Urinary bladder (tissue), 4 donors: ENCODE data around the gene CFAP97. TPM values are rescaled to one million over a fixed set of nuclear protein-coding genes. Genes with fewer than 3 reads are reported as not detected.
A peak's percentile ranks its signal among the peaks of the same experiment; 100 is the strongest.

Experiments
- DNase-seq: peaks from one replicate; pipeline ENCODE4 v3.0.0-alpha.2; 2015; ENCODE audit errors: extremely low spot score
- H3K27ac ChIP-seq: one replicate; pipeline ENCODE4 v1.5.1; 2013; ENCODE audit warnings: low read depth, mild to moderate bottlenecking, moderate library complexity
- H3K36me3 ChIP-seq: one replicate; pipeline ENCODE4 v1.6.1; 2013; ENCODE audit warnings: mild to moderate bottlenecking, moderate library complexity; ENCODE audit not compliant: insufficient read depth
- H3K4me1 ChIP-seq: one replicate; pipeline ENCODE4 v1.6.1; 2013; ENCODE audit warnings: mild to moderate bottlenecking, moderate library complexity; ENCODE audit not compliant: insufficient read depth
- H3K4me3 ChIP-seq: one replicate; pipeline ENCODE4 v1.5.1; 2013; ENCODE audit warnings: low read depth, low read length
- WGBS: extraction: QIAGEN DNeasy Blood & Tissue Kit; methylation state at CpG from one replicate; pipeline ENCODE4 v1.1.7; 2013; 5-methylcytosine and 5-hydroxymethylcytosine counted together
- polyA plus RNA-seq: library from polyadenylated mRNA; stranded (reverse); fragments of 200-250 nt; gene quantifications from one replicate; pipeline ENCODE4 v1.2.3, GENCODE V29; 2013
- total RNA-seq: library from RNA; depleted of rRNA; stranded (reverse); fragments of >200 nt; gene quantifications from one replicate; pipeline ENCODE4 v1.2.3, GENCODE V29; 2014
- donor health status: healthy with polysubstance abuse.
- donor health status: healthy.

CFAP97 gene
- total and polyA plus RNA-seq, 2 donors = 19.0 to 59.8 TPM

- H3K4me1 ChIP-seq = no peaks in the 10 kb centered on the region
- no peak overlapping the region for H3K4me3 ChIP-seq
- H3K36me3 ChIP-seq = no peaks in the 10 kb centered on the region
- H3K27ac ChIP-seq = no peak overlapping the region
- no peak for DNase-seq
- 88% methylated on average over 7 of the region's 7 CpGs for WGBS
Measured at GRCh38 chr4:185235119-185235842, 31.5 kb upstream of the CFAP97 start.

GRCh38 chr4:185232370-185232769, 28.6 kb upstream of the CFAP97 start:
- Histone ChIP-seq H3K4me3 (no peak overlapping the region), H3K36me3 (no peaks in the 10 kb centered on the region), H3K4me1 (no peaks in the 10 kb centered on the region), H3K27ac (no peak overlapping the region)
- DNase-seq = no peak
- WGBS = 81% methylated on average over 6 of the region's 6 CpGs

- Histone ChIP-seq H3K4me3 (no peak overlapping the region), H3K36me3 (no peaks in the 10 kb centered on the region), H3K4me1 (no peaks in the 10 kb centered on the region), H3K27ac (no peak overlapping the region)
- 91% methylated on average over 19 of the region's 19 CpGs for whole genome bisulfite sequencing
- no peak for DNase-seq
Measured at GRCh38 chr4:185229021-185229818, 25.4 kb upstream of the CFAP97 start.

GRCh38 chr4:185227713-185228278, 24.0 kb upstream of the CFAP97 start:
- no peak overlapping the region for H3K27ac ChIP-seq

GRCh38 chr4:185227131-185227551, 23.3 kb upstream of the CFAP97 start:
- Histone ChIP-seq H3K4me3 (no peak overlapping the region), H3K27ac (no peak overlapping the region), H3K36me3 (no peaks in the 10 kb centered on the region), H3K4me1 (no peaks in the 10 kb centered on the region)
- no peak for DNase-seq
- 33% methylated on average over 4 of the region's 4 CpGs for WGBS

More at GRCh38 chr4:185227713-185228278, 24.0 kb upstream of the CFAP97 start:
- no peak for DNase-seq
- no peaks in the 10 kb centered on the region for H3K36me3 ChIP-seq
- H3K4me1 ChIP-seq = no peaks in the 10 kb centered on the region
- WGBS = 86% methylated on average over 9 of the region's 9 CpGs
- no peak overlapping the region for H3K4me3 ChIP-seq

GRCh38 chr4:185225940-185226339, 22.1 kb upstream of the CFAP97 start:
- WGBS = 96% methylated on average over 6 of the region's 6 CpGs
- H3K36me3 ChIP-seq = no peaks in the 10 kb centered on the region
- no peak for DNase-seq
- no peak overlapping the region for H3K27ac ChIP-seq
- no peaks in the 10 kb centered on the region for H3K4me1 ChIP-seq
- no peak overlapping the region for H3K4me3 ChIP-seq

- Histone ChIP-seq H3K36me3 (no peaks in the 10 kb centered on the region), H3K4me3 (no peak overlapping the region), H3K4me1 (no peaks in the 10 kb centered on the region), H3K27ac (no peak overlapping the region)
- no peak for DNase-seq
Measured at GRCh38 chr4:185224597-185224996, 20.8 kb upstream of the CFAP97 start.

- Histone ChIP-seq H3K27ac (no peak overlapping the region), H3K4me3 (no peak overlapping the region), H3K4me1 (no peaks in the 10 kb centered on the region), H3K36me3 (no peaks in the 10 kb centered on the region)
- no peak for DNase-seq
Measured at GRCh38 chr4:185222598-185222997, 18.8 kb upstream of the CFAP97 start.

- Histone ChIP-seq H3K4me1 (no peaks in the 10 kb centered on the region), H3K27ac (no peak overlapping the region), H3K36me3 (no peaks in the 10 kb centered on the region), H3K4me3 (no peak overlapping the region)
- WGBS = 83% methylated on average over 10 of the region's 10 CpGs
- DNase-seq = no peak
Measured at GRCh38 chr4:185221912-185222311, 18.1 kb upstream of the CFAP97 start.

GRCh38 chr4:185221491-185221890, 17.7 kb upstream of the CFAP97 start:
- 81% methylated on average over 2 of the region's 2 CpGs for WGBS
- no peak overlapping the region for H3K27ac ChIP-seq
- H3K36me3 ChIP-seq = no peaks in the 10 kb centered on the region
- DNase-seq = no peak
- no peaks in the 10 kb centered on the region for H3K4me1 ChIP-seq
- H3K4me3 ChIP-seq = no peak overlapping the region

- no peaks in the 10 kb centered on the region for H3K4me1 ChIP-seq
- 31% methylated on average over 3 of the region's 3 CpGs for WGBS
- no peak overlapping the region for H3K27ac ChIP-seq
- H3K4me3 ChIP-seq = no peak overlapping the region
- peak; percentile 77 for DNase-seq
- H3K36me3 ChIP-seq = no peaks in the 10 kb centered on the region
Measured at GRCh38 chr4:185219551-185220344, 15.9 kb upstream of the CFAP97 start.

- Histone ChIP-seq H3K27ac (no peak overlapping the region), H3K36me3 (no peaks in the 10 kb centered on the region), H3K4me3 (no peak overlapping the region), H3K4me1 (no peaks in the 10 kb centered on the region)
- DNase-seq = no peak
- 94% methylated on average over 2 of the region's 2 CpGs for WGBS
Measured at GRCh38 chr4:185218312-185218711, 14.5 kb upstream of the CFAP97 start.

GRCh38 chr4:185217408-185217975, 13.7 kb upstream of the CFAP97 start:
- WGBS = 74% methylated on average over 6 of the region's 6 CpGs
- H3K4me1 ChIP-seq = no peaks in the 10 kb centered on the region
- H3K4me3 ChIP-seq = no peak overlapping the region
- no peaks in the 10 kb centered on the region for H3K36me3 ChIP-seq
- H3K27ac ChIP-seq = no peak overlapping the region
- no peak for DNase-seq
